Measurements from ENCODE around the gene PTPRM.

GRCh38 chr18:7647500-7647899 is 80.4 kb downstream of the PTPRM start:
- no peak for TF ChIP-seq POLR2A (IDR thresholded peaks at IDR 0.05)
- TF ChIP-seq, protein P1, sequence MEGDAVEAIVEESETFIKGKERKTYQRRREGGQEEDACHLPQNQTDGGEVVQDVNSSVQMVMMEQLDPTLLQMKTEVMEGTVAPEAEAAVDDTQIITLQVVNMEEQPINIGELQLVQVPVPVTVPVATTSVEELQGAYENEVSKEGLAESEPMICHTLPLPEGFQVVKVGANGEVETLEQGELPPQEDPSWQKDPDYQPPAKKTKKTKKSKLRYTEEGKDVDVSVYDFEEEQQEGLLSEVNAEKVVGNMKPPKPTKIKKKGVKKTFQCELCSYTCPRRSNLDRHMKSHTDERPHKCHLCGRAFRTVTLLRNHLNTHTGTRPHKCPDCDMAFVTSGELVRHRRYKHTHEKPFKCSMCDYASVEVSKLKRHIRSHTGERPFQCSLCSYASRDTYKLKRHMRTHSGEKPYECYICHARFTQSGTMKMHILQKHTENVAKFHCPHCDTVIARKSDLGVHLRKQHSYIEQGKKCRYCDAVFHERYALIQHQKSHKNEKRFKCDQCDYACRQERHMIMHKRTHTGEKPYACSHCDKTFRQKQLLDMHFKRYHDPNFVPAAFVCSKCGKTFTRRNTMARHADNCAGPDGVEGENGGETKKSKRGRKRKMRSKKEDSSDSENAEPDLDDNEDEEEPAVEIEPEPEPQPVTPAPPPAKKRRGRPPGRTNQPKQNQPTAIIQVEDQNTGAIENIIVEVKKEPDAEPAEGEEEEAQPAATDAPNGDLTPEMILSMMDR (IDR thresholded peaks at IDR 0.05): no peak
